Aorta (tissue), 5 donors: ENCODE data around the gene SMKR1. TPM values are rescaled to one million over a fixed set of nuclear protein-coding genes. Genes with fewer than 3 reads are reported as not detected.

Experiments
- ATAC-seq: fragments of 200-7000 bp; cut with Tn5 transposase; one replicate; pipeline ENCODE4 v1.9.1; 2022; ENCODE audit warnings: moderate library complexity; ENCODE audit not compliant: low FRiP score
- DNase-seq, 2 donors: peaks; one replicate each; pipeline ENCODE4 v3.0.0-alpha.2; 2020
- H3K27ac ChIP-seq, 2 donors: one replicate each; pipeline ENCODE4 v1.5.1; 2013; ENCODE audit warnings: low read length in 2 of 2, mild to moderate bottlenecking in 2 of 2, moderate library complexity in 2 of 2, control low read depth in 1 of 2, inconsistent platforms in 1 of 2, low read depth in 1 of 2
- H3K27me3 ChIP-seq, 2 donors: one replicate each; pipeline ENCODE4 v1.6.1; 2013; ENCODE audit warnings: control low read depth in 1 of 2, low read length in 1 of 2, mild to moderate bottlenecking in 1 of 2, moderate library complexity in 1 of 2; ENCODE audit not compliant: insufficient read depth in 2 of 2, control insufficient read depth in 1 of 2
- H3K36me3 ChIP-seq, 2 donors: one replicate each; pipeline ENCODE4 v1.6.1; 2013; ENCODE audit warnings: control low read depth in 1 of 2, low read length in 1 of 2, mild to moderate bottlenecking in 1 of 2; ENCODE audit not compliant: insufficient read depth in 2 of 2, control insufficient read depth in 1 of 2
- H3K4me1 ChIP-seq, 2 donors: one replicate each; pipeline ENCODE4 v1.6.1; 2013; ENCODE audit warnings: low read length in 2 of 2, control low read depth in 1 of 2, mild to moderate bottlenecking in 1 of 2, moderate library complexity in 1 of 2; ENCODE audit not compliant: insufficient read depth in 2 of 2, control insufficient read depth in 1 of 2
- H3K4me3 ChIP-seq, 2 donors: one replicate each; pipeline ENCODE4 v1.5.1; 2013; ENCODE audit warnings: low read length in 2 of 2, control low read depth in 1 of 2, mild to moderate bottlenecking in 1 of 2
- H3K9me3 ChIP-seq: one replicate; pipeline ENCODE4 v1.6.1; 2013; ENCODE audit warnings: mild to moderate bottlenecking, low read length; ENCODE audit not compliant: control insufficient read depth
- WGBS, 2 donors: extraction: QIAGEN DNeasy Blood & Tissue Kit; methylation state at CpG; one replicate each; pipeline ENCODE4 v1.1.7; 2013; 5-methylcytosine and 5-hydroxymethylcytosine counted together
- intact Hi-C, 2 donors: fragments of 100-400 bp; cut with DNase I; formaldehyde crosslinking; loops; one replicate each; pipeline versions ENCODE4 v1.14.2 to v1.15.0; 2022
- polyA plus RNA-seq, 2 donors: library from polyadenylated mRNA; stranded (reverse); fragments of 200-250 nt; gene quantifications; one replicate each; pipeline ENCODE4 v1.2.3, GENCODE V29; 2013
- total RNA-seq, 2 donors: library from RNA; stranded (reverse); fragmentation: NEBNext Ultra II Directional; extraction: Animal tissue kit (Norgen Biotek cat#: 25700); gene quantifications; one replicate each; pipeline ENCODE4 v1.2.1, GENCODE V29; 2021
- donor health status: healthy with polysubstance abuse.
- donor health status: Bipolar disorder and iron deficiency.
- donor health status: DM: no; HTN: no; CAD: no.
- donor health status: DM: no; HTN: no; CAD: no.
- donor health status: DM: yes; HTN: yes; CAD: no.

The SMKR1 gene
- total and polyA plus RNA-seq, 4 donors = 1.6 TPM; not detected in 3

DNA sequence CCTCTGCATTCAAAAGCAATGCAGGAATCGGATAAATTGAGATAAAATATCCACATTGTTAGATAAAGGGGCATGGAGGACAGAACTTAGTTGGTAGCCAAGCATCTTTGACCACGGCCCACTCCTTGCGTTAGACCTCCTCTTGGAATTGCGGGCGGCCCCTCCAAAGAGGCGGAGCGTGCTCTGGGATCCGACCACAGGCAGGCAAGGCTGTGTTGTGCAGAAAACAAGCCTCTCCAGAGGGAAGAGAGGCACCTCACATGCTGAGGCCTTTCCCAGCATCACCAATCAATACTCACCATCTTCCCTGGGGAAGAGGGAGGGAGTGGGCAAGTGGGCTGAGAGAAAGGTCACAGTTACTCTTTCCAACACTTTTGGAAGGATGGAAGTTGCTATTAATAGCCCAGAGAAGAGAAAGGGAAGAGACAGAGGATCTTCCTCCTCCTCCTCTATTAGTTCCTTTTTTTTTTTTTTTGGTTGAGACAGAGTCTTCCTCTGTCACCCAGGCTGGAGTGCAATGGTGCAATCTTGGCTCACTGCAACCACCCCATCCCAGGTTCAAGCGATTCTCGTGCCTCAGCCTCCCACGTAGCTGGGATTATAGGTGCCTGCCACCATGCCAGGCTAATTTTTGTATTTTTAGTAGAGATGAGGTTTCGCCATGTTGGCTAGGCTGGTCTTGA, 59.5 kb downstream of the SMKR1 start:
- Histone ChIP-seq H3K4me3 (no peak overlapping the region), H3K4me1 (no peaks in the 10 kb centered on the region), H3K27me3 (peaks cover 0 to 3% of the 10 kb centered on the region in 2 donors), H3K27ac (no peak overlapping the region), H3K9me3 (peaks cover 1% of the 10 kb centered on the region), H3K36me3 (no peaks in the 10 kb centered on the region)
- intact Hi-C loops = no loop called here
- DNase-seq (no peak), ATAC-seq (no peak)
- 49 to 58% methylated on average over 12 of the region's 12 CpGs for WGBS, 2 donors

Other genes with a start within 250 kb of the SMKR1 start
- gene STRIP2, start 68.1 kb upstream of the SMKR1 start, total RNA-seq = 1 to 10 TPM in 1 of 2 donors, under 1 TPM in 1; 0.58 to 1.3 TPM
- under 1 TPM; 0.10 to 0.13 TPM for gene STRIP2, start 68.1 kb upstream of the SMKR1 start, polyA plus RNA-seq
- 10 to 100 TPM; 19.4 to 23.4 TPM for gene NRF1, start 109.2 kb downstream of the SMKR1 start, total RNA-seq
- 1 to 10 TPM; 4.9 to 9.2 TPM for gene NRF1, start 109.2 kb downstream of the SMKR1 start, polyA plus RNA-seq